Kidney tubule cell (primary cell): Measurements from ENCODE around the gene KLF4.

ENCODE experiments used
- DNase-seq: peaks from one replicate; pipeline ENCODE4 v3.0.0-alpha.2; 2018; ENCODE audit warnings: low spot score

The KLF4 gene

GRCh38 chr9:107447834-107448233 lies 41.7 kb downstream of the KLF4 start:
- DNase-seq: no peak

DNA sequence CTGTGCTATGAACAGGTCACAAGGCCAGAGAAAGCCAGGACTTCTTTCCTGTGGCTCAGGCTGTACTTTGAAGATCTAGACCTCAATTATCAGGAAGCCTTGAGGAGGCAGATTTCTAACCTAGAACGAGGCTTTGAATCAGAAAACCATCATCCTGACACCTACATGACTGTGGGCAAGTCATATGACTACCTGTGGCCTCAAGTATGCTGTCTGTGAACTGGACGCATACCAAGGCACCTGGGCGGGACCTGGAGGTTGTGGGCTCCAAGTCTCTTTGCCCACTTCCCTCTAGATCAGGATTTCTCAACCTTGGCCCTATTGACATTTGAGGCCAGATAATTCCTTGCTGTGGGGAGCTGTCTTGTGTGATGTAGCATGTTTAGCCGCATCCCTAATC lies 42.5 kb downstream of the KLF4 start:
- no peak for DNase-seq

DNA sequence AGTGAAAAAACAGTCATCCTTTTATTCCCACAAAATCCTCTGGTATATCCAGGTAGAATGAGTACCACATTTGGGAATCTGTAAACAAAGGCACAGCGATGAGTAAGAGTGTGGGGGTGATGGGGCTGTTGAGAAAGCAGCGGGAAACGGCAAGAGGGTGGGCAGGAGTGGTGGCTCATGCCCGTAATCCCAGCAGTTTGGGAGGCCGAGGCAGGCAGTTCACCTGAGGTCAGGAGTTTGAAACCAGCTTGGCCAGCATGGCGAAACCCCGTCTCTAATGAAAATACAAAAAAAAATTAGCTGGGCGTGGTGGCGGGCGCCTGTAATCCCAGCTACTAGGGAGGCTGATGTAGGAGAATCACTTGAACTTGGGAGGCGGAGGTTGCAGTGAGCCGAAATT lies 43.1 kb downstream of the KLF4 start:
- DNase-seq: no peak

- DNase-seq: no peak
Observed at GRCh38 chr9:107443786-107444185, 45.8 kb downstream of the KLF4 start.

GRCh38 chr9:107439991-107440456 lies 49.5 kb downstream of the KLF4 start:
- no peak for DNase-seq

GRCh38 chr9:107438211-107439031 lies 51.1 kb downstream of the KLF4 start:
- DNase-seq: no peak

DNA sequence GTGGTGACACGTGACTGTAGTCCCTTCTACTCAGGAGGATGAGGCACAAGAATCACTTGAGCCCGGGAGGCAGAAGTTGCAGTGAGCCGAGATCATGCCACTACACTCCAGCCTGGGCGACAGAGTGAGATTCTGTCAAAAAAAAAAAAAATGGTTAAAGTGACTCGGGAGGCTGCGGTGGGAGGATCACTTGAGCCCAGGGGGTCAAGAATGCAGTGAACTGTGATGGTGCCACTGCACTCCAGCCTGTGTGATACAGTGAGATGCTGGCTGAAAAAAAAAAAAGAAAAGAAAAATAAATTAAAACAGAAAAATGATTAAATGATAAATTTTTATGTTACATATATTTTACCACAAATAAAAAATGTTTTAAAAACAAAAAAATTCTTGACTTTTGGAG lies 51.9 kb downstream of the KLF4 start:
- no peak for DNase-seq

DNA sequence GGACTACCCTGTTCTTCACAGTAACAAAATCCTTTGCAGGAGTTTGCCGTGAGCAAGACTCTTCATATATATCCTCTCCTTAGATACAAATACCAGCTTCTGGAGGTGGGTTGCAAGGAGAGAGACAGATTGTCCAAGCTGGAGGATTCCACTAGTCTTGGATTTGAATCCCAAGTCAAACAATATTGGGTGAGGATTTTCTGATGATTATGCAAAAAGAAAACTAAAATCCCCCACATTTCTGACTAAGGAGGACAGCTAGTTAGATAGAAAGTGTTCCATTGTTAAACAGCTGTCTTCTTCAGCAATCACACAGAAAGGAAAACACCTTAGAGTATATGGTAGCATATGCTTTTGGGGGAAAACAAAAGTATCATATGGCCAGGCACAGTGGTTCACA lies 54.2 kb downstream of the KLF4 start:
- DNase-seq: no peak
